CD4-positive, CD25-positive, alpha-beta regulatory T cell (primary cell): ENCODE data around the gene GDAP2. TPM values are rescaled to one million over a fixed set of nuclear protein-coding genes. Genes with fewer than 3 reads are reported as not detected.
"Not testable (repeated sequence)": the region's sequence is repeated elsewhere in the genome, so short reads cannot be mapped to it uniquely, and the experiment has no call there.

Experiments used
- ATAC-seq, 2 donors: fragments of 150-1000 bp; cut with Tn5 transposase; one replicate each; pipeline ENCODE4 v1.10.0; 2021; ENCODE audit warnings: low read depth in 2 of 2, moderate number of reproducible peaks in 2 of 2, moderate library complexity in 1 of 2
- DNase-seq, 3 donors: peaks; one replicate each; pipeline versions ENCODE4 v3.0.0 to v3.0.0-alpha.2; 2012 to 2022; ENCODE audit warnings: mixed read lengths in 1 of 3
- H3K27ac ChIP-seq: one replicate; pipeline ENCODE4 v1.7.0; 2013; ENCODE audit warnings: mild to moderate bottlenecking, low read length; ENCODE audit not compliant: insufficient read depth, poor library complexity, severe bottlenecking
- H3K27me3 ChIP-seq: one replicate; pipeline ENCODE4 v1.7.0; 2013; ENCODE audit warnings: low read length; ENCODE audit not compliant: control insufficient read depth, insufficient read depth
- H3K36me3 ChIP-seq: one replicate; pipeline ENCODE4 v1.7.0; 2013; ENCODE audit warnings: mild to moderate bottlenecking, low read length, moderate library complexity; ENCODE audit not compliant: control insufficient read depth, insufficient read depth
- H3K4me1 ChIP-seq: 2 replicates; pipeline ENCODE4 v1.7.0; 2013; ENCODE audit warnings: mild to moderate bottlenecking, low read length; ENCODE audit not compliant: insufficient read depth, control insufficient read depth, poor library complexity, severe bottlenecking
- H3K4me3 ChIP-seq: one replicate; pipeline ENCODE4 v1.7.0; 2013; ENCODE audit warnings: low read depth, mild to moderate bottlenecking, low read length, moderate library complexity
- H3K9me3 ChIP-seq, 2 experiments: 1 replicate in 1 of 2; 2 replicates in 1 of 2; pipeline ENCODE4 v1.7.0; 2013; ENCODE audit warnings: low read length in 2 of 2, mild to moderate bottlenecking in 1 of 2, moderate library complexity in 1 of 2; ENCODE audit not compliant: control insufficient read depth in 2 of 2
- H3K27ac Mint-ChIP-seq, 3 donors: one replicate each; pipeline ENCODE4 v1.8.0; 2020 to 2022; ENCODE audit warnings: mild to moderate bottlenecking in 3 of 3, mixed read lengths in 3 of 3, moderate library complexity in 2 of 3
- H3K27me3 Mint-ChIP-seq: one replicate; pipeline ENCODE4 v1.8.0; 2022; ENCODE audit warnings: mild to moderate bottlenecking, mixed read lengths
- H3K36me3 Mint-ChIP-seq: one replicate; pipeline ENCODE4 v1.8.0; 2020; ENCODE audit warnings: mixed read lengths
- H3K4me1 Mint-ChIP-seq, 4 donors: one replicate each; pipeline ENCODE4 v1.8.0; 2020 to 2022; ENCODE audit warnings: mixed read lengths in 4 of 4, mild to moderate bottlenecking in 1 of 4
- H3K4me3 Mint-ChIP-seq, 4 donors: one replicate each; pipeline ENCODE4 v1.8.0; 2020 to 2022; ENCODE audit warnings: mild to moderate bottlenecking in 4 of 4, mixed read lengths in 4 of 4, moderate library complexity in 3 of 4
- H3K9me3 Mint-ChIP-seq, 7 donors: one replicate each; pipeline ENCODE4 v1.8.0; 2020 to 2022; ENCODE audit warnings: mixed read lengths in 7 of 7, mild to moderate bottlenecking in 3 of 7, moderate library complexity in 2 of 7
- polyA plus RNA-seq, 4 donors: library from polyadenylated mRNA; unstranded; fragments of 300-500 nt; fragmentation: Illumina TruSeq; gene quantifications; one replicate each; pipeline ENCODE4 v1.2.3, GENCODE V29; 2021
- total RNA-seq: library from RNA; stranded (reverse); gene quantifications from one replicate; pipeline ENCODE4 v1.2.3, GENCODE V29; 2022

GDAP2 gene
- total and polyA plus RNA-seq, 5 donors from 2014 or later = 9.5 to 27.9 (median 14.3) TPM

DNA sequence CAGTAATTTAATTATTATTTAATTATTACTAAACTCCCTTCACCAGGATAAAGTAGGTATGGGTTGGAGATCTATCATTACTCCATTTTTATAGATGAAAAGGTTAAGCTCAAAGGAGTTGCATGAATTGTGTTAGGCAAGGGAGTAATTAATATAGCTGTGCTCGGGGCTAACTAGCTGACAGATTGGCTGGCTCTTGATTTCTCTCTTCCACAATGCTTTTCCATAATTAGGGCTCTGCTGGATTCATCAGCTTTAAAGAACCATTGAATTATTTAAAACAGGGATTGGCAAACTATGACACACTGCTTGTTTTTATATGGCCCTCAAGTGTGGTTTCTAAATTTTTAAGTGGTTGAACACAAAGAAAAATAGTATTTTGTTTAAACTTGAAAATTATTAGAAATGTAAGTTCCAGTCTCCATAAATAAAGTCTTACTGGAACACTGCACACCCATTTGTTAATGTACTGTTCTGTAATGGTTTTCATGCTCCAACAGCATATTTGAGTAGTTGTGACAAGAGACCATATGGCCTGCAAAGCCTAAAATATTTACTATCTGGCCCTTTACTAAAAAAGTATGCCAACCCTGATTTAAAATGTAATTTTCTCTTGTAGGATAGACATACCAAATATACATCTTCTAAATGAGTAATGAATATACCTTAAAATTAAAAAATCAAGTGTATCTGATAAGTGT is 76.4 kb downstream of the GDAP2 start:
- Mint-ChIP-seq H3K27me3 (no peaks in the 10 kb centered on the region), H3K27ac (no peak overlapping the region), H3K36me3 (peaks cover 3% of the 10 kb centered on the region), H3K4me1 (no peaks in the 10 kb centered on the region), H3K4me3 (no peak overlapping the region), H3K9me3 (peaks cover 0 to 4% (median 0%) of the 10 kb centered on the region in 7 donors)
- ATAC-seq (no peak), DNase-seq (no peak)
- no peaks in the 10 kb centered on the region for H3K4me1 ChIP-seq
- no peaks in the 10 kb centered on the region for H3K9me3 ChIP-seq
- no peaks in the 10 kb centered on the region for H3K36me3 ChIP-seq
- H3K4me3 ChIP-seq = no peak overlapping the region
- no peak overlapping the region for H3K27ac ChIP-seq
- H3K27me3 ChIP-seq = no peaks in the 10 kb centered on the region

DNA sequence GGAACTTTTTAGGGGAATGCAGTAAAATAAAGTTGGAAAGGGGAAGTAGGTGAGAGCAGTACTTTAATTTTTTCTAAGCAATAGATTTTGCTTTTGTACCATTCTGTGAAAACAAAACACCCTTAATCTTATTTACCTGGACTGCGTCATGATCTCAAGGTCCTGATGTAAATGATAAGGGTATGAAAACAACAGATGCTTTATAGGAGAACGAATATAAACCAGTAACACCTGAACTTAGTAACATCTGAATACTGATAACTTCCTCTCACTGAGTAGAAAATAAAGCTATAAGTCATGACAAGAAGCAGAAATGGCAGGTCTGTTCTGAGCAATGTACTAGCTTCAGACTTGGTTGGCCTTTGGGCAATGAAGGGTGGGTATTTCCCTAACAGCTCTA is 77.7 kb downstream of the GDAP2 start:
- Histone ChIP-seq H3K27me3 (no peaks in the 10 kb centered on the region), H3K36me3 (no peaks in the 10 kb centered on the region), H3K27ac (no peak overlapping the region), H3K4me1 (no peaks in the 10 kb centered on the region), H3K9me3 (no peaks in the 10 kb centered on the region), H3K4me3 (no peak overlapping the region)
- no peaks in the 10 kb centered on the region for H3K27me3 Mint-ChIP-seq
- H3K36me3 Mint-ChIP-seq = peaks cover 3% of the 10 kb centered on the region
- H3K4me1 Mint-ChIP-seq = no peaks in the 10 kb centered on the region
- H3K4me3 Mint-ChIP-seq = no peak overlapping the region
- ATAC-seq (no peak), DNase-seq (no peak)
- H3K27ac Mint-ChIP-seq = no peak overlapping the region
- H3K9me3 Mint-ChIP-seq = peaks cover 0 to 4% (median 0%) of the 10 kb centered on the region in 7 donors

DNA sequence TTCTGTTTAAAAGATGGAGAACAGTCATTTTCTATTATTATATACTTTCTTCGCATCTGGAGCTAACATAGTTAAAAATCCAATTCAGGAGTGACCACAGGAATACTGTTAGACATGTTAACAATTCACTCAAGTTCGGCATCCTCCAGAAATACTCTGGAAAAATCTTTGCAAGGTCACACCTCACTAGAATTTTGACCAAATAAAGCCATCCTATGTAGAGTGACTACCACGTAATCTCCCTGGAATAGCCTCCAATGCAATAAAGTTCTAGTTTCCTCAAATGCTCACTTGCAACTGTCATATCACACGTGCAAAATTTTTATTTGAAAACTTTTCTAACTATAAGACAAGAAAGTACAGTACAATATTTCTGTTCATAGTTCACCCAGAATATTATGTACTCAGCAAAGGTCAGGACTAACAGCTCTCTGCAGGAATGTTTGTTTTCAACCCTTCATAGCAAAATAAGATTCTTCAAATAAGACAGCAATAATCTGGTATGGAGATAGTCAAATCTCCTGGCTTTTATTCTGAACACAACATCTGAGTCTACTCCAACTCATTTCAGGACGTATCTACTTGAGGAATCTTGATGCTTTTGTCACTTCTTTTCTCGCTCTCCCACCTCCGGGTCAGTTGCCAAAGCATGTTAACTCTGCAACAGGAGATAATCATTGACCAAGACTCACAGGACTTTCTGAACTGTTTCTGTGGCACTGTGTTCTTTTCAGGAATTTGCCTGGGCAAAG is 82.6 kb downstream of the GDAP2 start:
- peaks cover 0 to 28% (median 10%) of the 10 kb centered on the region in 7 donors for H3K9me3 Mint-ChIP-seq
- no peaks in the 10 kb centered on the region for H3K27me3 Mint-ChIP-seq
- Histone ChIP-seq H3K36me3 (no peaks in the 10 kb centered on the region), H3K4me3 (no peak overlapping the region), H3K4me1 (no peaks in the 10 kb centered on the region), H3K27me3 (no peaks in the 10 kb centered on the region), H3K27ac (no peak overlapping the region), H3K9me3 (peaks cover 7 to 13% of the 10 kb centered on the region in 2 experiments)
- no peak overlapping the region for H3K27ac Mint-ChIP-seq
- no peak overlapping the region for H3K4me3 Mint-ChIP-seq
- no peaks in the 10 kb centered on the region for H3K4me1 Mint-ChIP-seq
- H3K36me3 Mint-ChIP-seq = peaks cover 35% of the 10 kb centered on the region
- ATAC-seq (no peak), DNase-seq (no peak)

DNA sequence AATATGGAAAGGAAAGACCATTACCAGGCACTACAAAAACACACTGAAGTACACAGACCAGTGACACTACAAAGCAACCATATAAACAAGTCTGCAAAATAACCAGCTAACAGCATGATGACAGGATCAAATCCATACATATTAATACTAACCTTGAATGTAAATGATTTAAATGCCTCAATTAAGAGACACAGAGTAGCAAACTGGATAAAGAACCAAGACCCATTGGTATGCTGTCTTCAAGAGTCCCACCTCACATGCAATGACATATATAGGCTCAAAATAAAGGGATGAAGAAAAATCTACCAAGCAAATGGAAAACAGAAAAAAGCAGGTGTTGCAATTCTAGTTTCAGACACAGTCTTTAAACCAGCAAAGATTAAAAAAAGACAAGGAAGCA is 84.9 kb downstream of the GDAP2 start:
- not testable (repeated sequence) for H3K27me3 Mint-ChIP-seq, H3K4me3 Mint-ChIP-seq, H3K27ac Mint-ChIP-seq, H3K27me3 ChIP-seq, H3K4me1 ChIP-seq, H3K36me3 ChIP-seq, H3K4me3 ChIP-seq, DNase-seq, H3K4me1 Mint-ChIP-seq, H3K27ac ChIP-seq, ATAC-seq
- H3K9me3 ChIP-seq = peaks cover 7 to 13% of the 10 kb centered on the region in 2 experiments
- peaks cover 0 to 28% (median 11%) of the 10 kb centered on the region in 7 donors for H3K9me3 Mint-ChIP-seq
- H3K36me3 Mint-ChIP-seq = peaks cover 51% of the 10 kb centered on the region

DNA sequence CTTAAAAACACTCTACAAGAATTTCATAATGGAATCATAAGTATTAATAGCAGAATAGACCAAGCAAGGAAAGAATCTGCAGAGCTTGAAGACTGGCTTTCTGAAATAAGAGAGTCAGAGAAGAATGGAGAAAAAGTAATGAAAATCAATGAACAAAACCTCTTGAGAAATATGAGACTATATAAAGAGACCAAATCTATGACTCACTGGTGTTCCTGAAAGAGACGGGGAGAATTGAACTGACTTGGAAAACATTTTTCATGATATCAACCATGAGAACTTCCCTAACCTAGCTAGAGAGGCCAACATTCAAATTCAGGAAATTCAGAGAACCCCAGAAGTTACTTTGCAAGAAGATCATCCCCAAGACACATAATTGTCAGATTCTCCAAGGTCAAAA is 85.6 kb downstream of the GDAP2 start:
- H3K4me3 Mint-ChIP-seq = no peak overlapping the region
- no peak for ATAC-seq
- H3K36me3 ChIP-seq = no peaks in the 10 kb centered on the region

DNA sequence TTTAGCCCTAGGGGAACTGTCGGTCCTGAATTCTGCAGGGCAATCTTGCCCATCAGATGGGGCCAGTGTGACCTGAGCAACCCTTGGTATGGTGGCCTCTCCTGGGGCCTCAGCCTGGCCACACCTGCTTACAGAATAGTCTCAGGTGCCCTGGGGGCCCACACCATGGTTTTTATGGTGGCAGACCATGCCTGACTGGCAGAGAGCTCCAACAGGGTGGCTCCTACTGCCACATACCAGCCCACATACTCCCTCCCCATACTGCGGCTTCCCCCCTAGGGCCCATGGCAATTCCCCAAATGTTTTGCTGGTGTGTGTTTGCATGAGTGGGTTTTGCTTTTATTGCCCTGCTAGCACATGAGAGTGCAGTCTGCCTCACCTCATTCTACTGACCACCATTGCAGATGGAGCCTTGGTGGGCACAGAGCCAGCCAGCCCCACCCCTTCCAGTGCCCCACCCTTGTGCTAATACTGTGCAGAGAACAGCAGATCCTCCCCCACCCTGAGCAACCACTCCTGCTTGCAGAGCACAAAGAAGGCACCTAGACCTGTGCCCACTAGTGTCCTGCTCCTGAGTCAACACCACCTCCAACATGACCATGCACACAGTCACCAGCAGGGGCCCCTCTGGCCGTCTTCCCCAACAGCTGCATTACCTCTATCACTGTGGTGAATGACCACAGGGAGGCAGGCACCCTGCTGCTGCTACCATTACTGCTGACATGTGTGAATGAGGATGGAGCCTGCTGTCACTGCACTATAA is 86.8 kb downstream of the GDAP2 start:
- peaks cover 7 to 13% of the 10 kb centered on the region in 2 experiments for H3K9me3 ChIP-seq
- H3K27me3 ChIP-seq = no peaks in the 10 kb centered on the region
- H3K4me3 ChIP-seq = no peak overlapping the region
- Mint-ChIP-seq H3K4me1 (no peaks in the 10 kb centered on the region), H3K4me3 (no peak overlapping the region), H3K27ac (no peak overlapping the region), H3K9me3 (peaks cover 1 to 36% (median 12%) of the 10 kb centered on the region in 7 donors), H3K27me3 (no peaks in the 10 kb centered on the region), H3K36me3 (peaks cover 51% of the 10 kb centered on the region)
- H3K27ac ChIP-seq = no peak overlapping the region
- no peaks in the 10 kb centered on the region for H3K4me1 ChIP-seq
- H3K36me3 ChIP-seq = no peaks in the 10 kb centered on the region
- ATAC-seq = no peak
- DNase-seq = no peak

More for the DNA sequence above, 85.6 kb downstream of the GDAP2 start:
- H3K27ac Mint-ChIP-seq = no peak overlapping the region
- no peaks in the 10 kb centered on the region for H3K4me1 Mint-ChIP-seq
- Histone ChIP-seq H3K27ac (no peak overlapping the region), H3K4me3 (no peak overlapping the region), H3K27me3 (no peaks in the 10 kb centered on the region), H3K4me1 (no peaks in the 10 kb centered on the region), H3K9me3 (peaks cover 7 to 13% of the 10 kb centered on the region in 2 experiments)
- H3K36me3 Mint-ChIP-seq = peaks cover 51% of the 10 kb centered on the region
- DNase-seq = no peak
- no peaks in the 10 kb centered on the region for H3K27me3 Mint-ChIP-seq
- peaks cover 1 to 28% (median 12%) of the 10 kb centered on the region in 7 donors for H3K9me3 Mint-ChIP-seq

DNA sequence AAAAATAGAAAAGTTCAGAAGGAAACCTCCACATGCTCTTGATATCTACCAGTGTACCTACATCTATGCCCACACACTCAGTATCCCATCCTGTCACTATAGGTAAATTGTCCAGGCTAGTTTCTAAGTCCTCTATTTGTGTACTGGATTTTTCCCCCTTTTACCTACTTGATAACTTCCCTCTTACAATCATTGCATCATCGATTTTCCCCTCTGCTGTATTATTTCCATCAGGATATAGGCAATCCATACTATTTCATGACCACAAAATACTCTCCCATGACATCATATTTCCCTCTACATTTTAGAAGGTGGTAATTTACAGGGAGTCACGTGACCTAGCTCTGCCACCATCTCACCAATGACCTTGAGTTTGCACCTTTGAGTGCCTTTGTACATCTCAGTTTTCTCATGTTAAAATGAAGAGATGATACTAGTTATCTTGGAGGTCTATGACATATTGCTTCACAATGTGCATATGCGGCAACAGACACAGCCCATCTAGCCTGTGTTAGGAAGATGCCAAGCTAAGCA is 88.2 kb downstream of the GDAP2 start:
- H3K9me3 ChIP-seq = peaks cover 7 to 13% of the 10 kb centered on the region in 2 experiments
- H3K27me3 ChIP-seq = no peaks in the 10 kb centered on the region
- no peak overlapping the region for H3K4me3 ChIP-seq
- no peaks in the 10 kb centered on the region for H3K4me1 ChIP-seq
- H3K4me3 Mint-ChIP-seq = no peak overlapping the region
- H3K36me3 Mint-ChIP-seq = peaks cover 51% of the 10 kb centered on the region
- no peaks in the 10 kb centered on the region for H3K4me1 Mint-ChIP-seq
- no peaks in the 10 kb centered on the region for H3K36me3 ChIP-seq
- H3K27ac ChIP-seq = no peak overlapping the region
- DNase-seq (no peak), ATAC-seq (no peak)
- H3K9me3 Mint-ChIP-seq = peaks cover 1 to 36% (median 12%) of the 10 kb centered on the region in 7 donors
- no peaks in the 10 kb centered on the region for H3K27me3 Mint-ChIP-seq
- H3K27ac Mint-ChIP-seq = no peak overlapping the region
